GM12878 (cell line): ENCODE data around the gene MB21D2. TPM values are rescaled to one million over a fixed set of nuclear protein-coding genes. Genes with fewer than 3 reads are reported as not detected.

ENCODE experiments used
- ATAC-seq: fragments of 200-7000 bp; cut with Tn5 transposase; 3 replicates; pipeline ENCODE4 v1.9.1; 2020; ENCODE audit warnings: mild to moderate bottlenecking, moderate library complexity
- BruUV-seq: library from RNA; stranded (reverse); fragments of 400-500 nt; replicated peaks from 2 replicates; lab custom pipeline; 2021; lab: Mats Ljungman, UMichigan
- CTCF ChIA-PET: fragments of 300-600 bp; sonication (Branson Sonifier 250); formaldehyde crosslinking; extraction: SDS; loops from one replicate; lab custom pipeline; 2021; ENCODE audit warnings: inconsistent platforms; lab: Yijun Ruan, JAX
- POLR2A ChIA-PET: fragments of 350-600 bp; formaldehyde crosslinking; extraction: SDS; loops from one replicate; lab custom pipeline; 2021; ENCODE audit warnings: inconsistent platforms; lab: Charles Lee
- RAD21 ChIA-PET: fragments of 300-600 bp; sonication (Branson Sonifier 250); formaldehyde crosslinking; loops from one replicate; lab custom pipeline; 2023; ENCODE audit warnings: antibody characterized with exemption; ENCODE audit not compliant: unreplicated experiment; lab: Charles Lee
- SMC1A ChIA-PET: fragments of 300-600 bp; sonication (Branson Sonifier 250); formaldehyde crosslinking; loops from one replicate; lab custom pipeline; 2023; ENCODE audit not compliant: unreplicated experiment, uncharacterized antibody; lab: Charles Lee
- DNase-seq: peaks from one replicate; pipeline ENCODE4 v3.0.0-alpha.2; 2011; ENCODE audit warnings: low read depth, low spot score
- FAIRE-seq: peaks from 3 replicates; lab custom pipeline; 2011; peaks lifted over from hg19 to GRCh38; lab: Jason Lieb, UNC
- H2AFZ ChIP-seq: 2 replicates; pipeline ENCODE4 v1.6.0; 2011; ENCODE audit warnings: low read depth, low read length, control low read depth; ENCODE audit not compliant: control insufficient read depth
- H3K27ac ChIP-seq: 2 replicates; pipeline ENCODE4 v1.5.1; 2011; ENCODE audit warnings: control low read depth; ENCODE audit not compliant: control insufficient read depth, insufficient read depth
- H3K27me3 ChIP-seq, 2 experiments: replicated peaks in 1 of 2; 2 replicates each; pipeline versions ENCODE4 v1.6.0 to v1.6.1; 2011; ENCODE audit warnings: low read length in 1 of 2; ENCODE audit not compliant: control insufficient read depth in 2 of 2, insufficient read depth in 2 of 2
- H3K36me3 ChIP-seq, 2 experiments: 2 replicates each; pipeline ENCODE4 v1.5.1; 2011; ENCODE audit warnings: low read length in 1 of 2; ENCODE audit not compliant: control insufficient read depth in 2 of 2, insufficient read depth in 2 of 2
- H3K4me1 ChIP-seq: 2 replicates; pipeline ENCODE4 v1.6.1; 2011; ENCODE audit warnings: mild to moderate bottlenecking, low read length, moderate library complexity, mixed read lengths; ENCODE audit not compliant: control insufficient read depth, insufficient read depth
- H3K4me2 ChIP-seq: 2 replicates; pipeline ENCODE4 v1.6.0; 2011; ENCODE audit warnings: control low read depth; ENCODE audit not compliant: control insufficient read depth, insufficient read depth
- H3K4me3 ChIP-seq: fragments of 200-600 bp; sonication (generic); 2 replicates; pipeline ENCODE4 v1.5.1; 2016
- H3K79me2 ChIP-seq: 2 replicates; pipeline ENCODE4 v1.6.0; 2011; ENCODE audit warnings: low read length; ENCODE audit not compliant: control insufficient read depth, insufficient read depth
- H3K9ac ChIP-seq: 2 replicates; pipeline ENCODE4 v1.8.0; 2011; ENCODE audit warnings: low read length, control low read depth, mixed read lengths; ENCODE audit not compliant: control insufficient read depth, insufficient read depth
- H3K9me3 ChIP-seq: replicated peaks from 3 replicates; pipeline ENCODE4 v1.5.1; 2011; ENCODE audit warnings: mild to moderate bottlenecking, low read length; ENCODE audit not compliant: control insufficient read depth, insufficient read depth
- H4K20me1 ChIP-seq: 2 replicates; pipeline ENCODE4 v1.6.0; 2011; ENCODE audit not compliant: control insufficient read depth, insufficient read depth
- CBFB ChIP-seq: IDR thresholded peaks from 2 replicates; pipeline ENCODE4 v1.6.1; 2016; ENCODE audit warnings: antibody characterized with exemption, low read depth
- CHD1 ChIP-seq: IDR thresholded peaks from 2 replicates; pipeline ENCODE4 v1.6.1; 2012; ENCODE audit warnings: low read depth, low read length, improper control_type of control experiment
- CHD4 ChIP-seq: fragments of 200-600 bp; sonication (generic); IDR thresholded peaks from 2 replicates; pipeline ENCODE4 v1.6.1; 2016; ENCODE audit warnings: mild to moderate bottlenecking
- GATAD2B ChIP-seq: fragments of 450-650 bp; conservative IDR thresholded peaks from 2 replicates; pipeline ENCODE4 v1.6.1; 2017; ENCODE audit warnings: low read depth, mild to moderate bottlenecking, moderate library complexity
- JUND ChIP-seq: IDR thresholded peaks from 2 replicates; pipeline ENCODE4 v1.6.1; 2012; ENCODE audit warnings: low read depth, mild to moderate bottlenecking, low read length, improper control_type of control experiment, moderate library complexity
- POLR2AphosphoS2 ChIP-seq: IDR thresholded peaks from 2 replicates; pipeline ENCODE4 v1.6.1; 2011; ENCODE audit warnings: low read depth, mild to moderate bottlenecking, low read length, improper control_type of control experiment, moderate library complexity
- RAD21 ChIP-seq: IDR thresholded peaks from 2 replicates; pipeline ENCODE4 v1.6.1; 2011; ENCODE audit warnings: mild to moderate bottlenecking, low read depth, low read length, moderate library complexity; ENCODE audit not compliant: insufficient read depth
- RAD51 ChIP-seq: fragments of 450-650 bp; IDR thresholded peaks from 2 replicates; pipeline ENCODE4 v1.6.1; 2016; ENCODE audit warnings: moderate library complexity, mild to moderate bottlenecking, inconsistent platforms
- RCOR1 ChIP-seq: conservative IDR thresholded peaks from 2 replicates; pipeline ENCODE4 v1.6.1; 2012; ENCODE audit warnings: low read depth, low read length, improper control_type of control experiment
- STAT1 ChIP-seq: fragments of 450-650 bp; conservative IDR thresholded peaks from 2 replicates; pipeline ENCODE4 v1.6.1; 2014; ENCODE audit warnings: antibody characterized with exemption, mild to moderate bottlenecking
- TCF3 ChIP-seq: IDR thresholded peaks from 2 replicates; pipeline ENCODE4 v1.6.1; 2012; ENCODE audit warnings: low read depth, mild to moderate bottlenecking, low read length, borderline replicate concordance; ENCODE audit not compliant: insufficient read depth
- ZNF592 ChIP-seq: fragments of 450-650 bp; IDR thresholded peaks from 2 replicates; pipeline ENCODE4 v1.6.1; 2017; ENCODE audit warnings: mild to moderate bottlenecking, moderate library complexity
- WGBS: methylation state at CpG from one replicate; pipeline ENCODE4 v1.1.6; 2016; ENCODE audit warnings: low lambda C conversion rate; ENCODE audit not compliant: insufficient replicate concordance, insufficient coverage; ENCODE audit errors: missing lambda C conversion rate; 5-methylcytosine and 5-hydroxymethylcytosine counted together
- in situ Hi-C: fragments of 300-500 bp; cut with MboI; formaldehyde crosslinking; loops from 9 replicates; pipeline ENCODE4 v1.14.3; 2018; ENCODE audit warnings: mixed read lengths
- intact Hi-C: fragments of 100-400 bp; cut with micrococcal nuclease; formaldehyde crosslinking; loops from one replicate; pipeline ENCODE4 v1.14.2; 2022; ENCODE audit not compliant: unreplicated experiment
- polyA plus RNA-seq, 11 experiments: library from polyadenylated mRNA; depleted of rRNA in 4 of 11; unstranded in 6 of 11; stranded (reverse) in 5 of 11; fragments of >200 nt; fragmentation: Nextera tagmentation in 4 of 11; fragmentation: Illumina TruSeq in 1 of 11; extraction: Ambion mirVana in 4 of 11; extraction: Trizol in 1 of 11; gene quantifications; 1 replicate in 1 of 11; 2 replicates in 10 of 11; pipeline versions ENCODE4 v1.2.1 to v1.2.3, GENCODE V29; 2011 to 2016; ENCODE audit warnings: inconsistent platforms in 2 of 11, missing spikeins in 2 of 11, low read depth in 1 of 11
- total RNA-seq, 4 experiments: library from RNA; depleted of rRNA in 3 of 4; stranded (reverse); fragments of >200 nt in 3 of 4; fragmentation: Illumina TruSeq in 1 of 4; extraction: Trizol in 1 of 4; gene quantifications; 2 replicates each; pipeline versions ENCODE4 v1.2.1 to v1.2.3, GENCODE V29; 2013 to 2021
- TF ChIP-seq, protein P1 (sequence below): fragments of 450-650 bp; IDR thresholded peaks from 2 replicates; pipeline ENCODE4 v1.6.1; 2017; ENCODE audit warnings: borderline replicate concordance
- TF ChIP-seq, protein P2 (sequence below): fragments of 450-650 bp; formaldehyde crosslinking; IDR thresholded peaks from 2 replicates; pipeline ENCODE4 v1.4.0; 2020; ENCODE audit warnings: mild to moderate bottlenecking, moderate library complexity

The MB21D2 gene
- total and polyA plus RNA-seq, 10 of the 15 experiments (the other 5 are each of a cell fraction or from before 2014, with no cell fraction given): 7.9 to 21.2 (median 15.3) TPM

- no peaks in the 10 kb centered on the region for H3K4me1 ChIP-seq
- intact Hi-C loops (no loop called here), in situ Hi-C loops (no loop called here)
- H3K9ac ChIP-seq: no peak overlapping the region
- no peaks in the 10 kb centered on the region for H3K36me3 ChIP-seq
- H4K20me1 ChIP-seq: no peaks in the 10 kb centered on the region
- DNase-seq (no peak), ATAC-seq (no peak), FAIRE-seq (no peak)
- TF ChIP-seq ZNF592 (no peak), RAD21 (no peak), POLR2AphosphoS2 (no peak), RAD51 (no peak), CHD1 (no peak), TCF3 (no peak), CHD4 (no peak), CBFB (no peak), JUND (no peak), RCOR1 (no peak), GATAD2B (no peak), STAT1 (no peak)
- TF ChIP-seq, protein P1, sequence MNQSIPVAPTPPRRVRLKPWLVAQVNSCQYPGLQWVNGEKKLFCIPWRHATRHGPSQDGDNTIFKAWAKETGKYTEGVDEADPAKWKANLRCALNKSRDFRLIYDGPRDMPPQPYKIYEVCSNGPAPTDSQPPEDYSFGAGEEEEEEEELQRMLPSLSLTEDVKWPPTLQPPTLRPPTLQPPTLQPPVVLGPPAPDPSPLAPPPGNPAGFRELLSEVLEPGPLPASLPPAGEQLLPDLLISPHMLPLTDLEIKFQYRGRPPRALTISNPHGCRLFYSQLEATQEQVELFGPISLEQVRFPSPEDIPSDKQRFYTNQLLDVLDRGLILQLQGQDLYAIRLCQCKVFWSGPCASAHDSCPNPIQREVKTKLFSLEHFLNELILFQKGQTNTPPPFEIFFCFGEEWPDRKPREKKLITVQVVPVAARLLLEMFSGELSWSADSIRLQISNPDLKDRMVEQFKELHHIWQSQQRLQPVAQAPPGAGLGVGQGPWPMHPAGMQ: no peak
- TF ChIP-seq, protein P2, sequence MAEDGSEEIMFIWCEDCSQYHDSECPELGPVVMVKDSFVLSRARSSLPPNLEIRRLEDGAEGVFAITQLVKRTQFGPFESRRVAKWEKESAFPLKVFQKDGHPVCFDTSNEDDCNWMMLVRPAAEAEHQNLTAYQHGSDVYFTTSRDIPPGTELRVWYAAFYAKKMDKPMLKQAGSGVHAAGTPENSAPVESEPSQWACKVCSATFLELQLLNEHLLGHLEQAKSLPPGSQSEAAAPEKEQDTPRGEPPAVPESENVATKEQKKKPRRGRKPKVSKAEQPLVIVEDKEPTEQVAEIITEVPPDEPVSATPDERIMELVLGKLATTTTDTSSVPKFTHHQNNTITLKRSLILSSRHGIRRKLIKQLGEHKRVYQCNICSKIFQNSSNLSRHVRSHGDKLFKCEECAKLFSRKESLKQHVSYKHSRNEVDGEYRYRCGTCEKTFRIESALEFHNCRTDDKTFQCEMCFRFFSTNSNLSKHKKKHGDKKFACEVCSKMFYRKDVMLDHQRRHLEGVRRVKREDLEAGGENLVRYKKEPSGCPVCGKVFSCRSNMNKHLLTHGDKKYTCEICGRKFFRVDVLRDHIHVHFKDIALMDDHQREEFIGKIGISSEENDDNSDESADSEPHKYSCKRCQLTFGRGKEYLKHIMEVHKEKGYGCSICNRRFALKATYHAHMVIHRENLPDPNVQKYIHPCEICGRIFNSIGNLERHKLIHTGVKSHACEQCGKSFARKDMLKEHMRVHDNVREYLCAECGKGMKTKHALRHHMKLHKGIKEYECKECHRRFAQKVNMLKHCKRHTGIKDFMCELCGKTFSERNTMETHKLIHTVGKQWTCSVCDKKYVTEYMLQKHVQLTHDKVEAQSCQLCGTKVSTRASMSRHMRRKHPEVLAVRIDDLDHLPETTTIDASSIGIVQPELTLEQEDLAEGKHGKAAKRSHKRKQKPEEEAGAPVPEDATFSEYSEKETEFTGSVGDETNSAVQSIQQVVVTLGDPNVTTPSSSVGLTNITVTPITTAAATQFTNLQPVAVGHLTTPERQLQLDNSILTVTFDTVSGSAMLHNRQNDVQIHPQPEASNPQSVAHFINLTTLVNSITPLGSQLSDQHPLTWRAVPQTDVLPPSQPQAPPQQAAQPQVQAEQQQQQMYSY (CRISPR knock-in tag): no peak
- H3K27me3 ChIP-seq: no peaks in the 10 kb centered on the region
- no peak overlapping the region for H3K27ac ChIP-seq
- BruUV-seq: no TSS peak
- 76% methylated on average over 3 of the region's 3 CpGs for WGBS
- H3K4me2 ChIP-seq: no peak overlapping the region
- CTCF ChIA-PET: interaction anchor here (2.0 to 13.3 kb wide), 2 partner anchors 13 to 105 kb away, joined by 7 to 440 read pairs; no protein-coding TSS in a partner anchor
- no peak overlapping the region for H3K4me3 ChIP-seq
- peaks cover 22% of the 10 kb centered on the region for H3K79me2 ChIP-seq
- SMC1A ChIA-PET: interaction anchor here (1.0 to 13.5 kb wide), 2 partner anchors 12 to 103 kb away, joined by 3 to 472 read pairs; no protein-coding TSS in a partner anchor
- no peak overlapping the region for H2AFZ ChIP-seq
- RAD21 ChIA-PET: interaction anchor here (1.7 to 9.8 kb wide), 2 partner anchors 105 to 120 kb away, joined by 3 to 425 read pairs; no protein-coding TSS in a partner anchor
- H3K9me3 ChIP-seq: no peaks in the 10 kb centered on the region
- POLR2A ChIA-PET: no interaction called here
Observed at GRCh38 chr3:192920411-192920810, 2.8 kb upstream of the MB21D2 start.
